GM21423 (cell line): ENCODE data around the gene GDPD4.
"Not testable (repeated sequence)": the region's sequence is repeated elsewhere in the genome, so short reads cannot be mapped to it uniquely, and the experiment has no call there.

Experiments used
- ATAC-seq: cut with Tn5 transposase; IDR thresholded peaks from one replicate; pipeline ENCODE4 v1.9.1; 2021; ENCODE audit warnings: mild to moderate bottlenecking, moderate library complexity; ENCODE audit not compliant: unreplicated experiment

The GDPD4 gene

GRCh38 chr11:77301510-77301909 is at the start of gene GDPD4:
Gene GDPD4 (minus strand): TSS chr11:77301686. CDS start chr11:77285137, 16,549 bp downstream.
- no peak for ATAC-seq

GRCh38 chr11:77347948-77348347 is 46.5 kb upstream of the GDPD4 start:
- ATAC-seq = no peak

- ATAC-seq = no peak
Measured at GRCh38 chr11:77346906-77347603, 45.6 kb upstream of the GDPD4 start.

GRCh38 chr11:77345621-77346020 is 44.1 kb upstream of the GDPD4 start:
- ATAC-seq = no peak

GRCh38 chr11:77340501-77340900 is 39.0 kb upstream of the GDPD4 start:
- no peak for ATAC-seq

GRCh38 chr11:77332259-77332658 is 30.8 kb upstream of the GDPD4 start:
- no peak for ATAC-seq

GRCh38 chr11:77325159-77325558 is 23.7 kb upstream of the GDPD4 start:
- ATAC-seq = no peak

- ATAC-seq = no peak
Measured at GRCh38 chr11:77324508-77324907, 23.0 kb upstream of the GDPD4 start.

GRCh38 chr11:77322926-77323590 is 21.6 kb upstream of the GDPD4 start:
- ATAC-seq = no peak

GRCh38 chr11:77322506-77322905 is 21.0 kb upstream of the GDPD4 start:
- no peak for ATAC-seq

GRCh38 chr11:77320351-77320750 is 18.9 kb upstream of the GDPD4 start:
- no peak for ATAC-seq

GRCh38 chr11:77318600-77318999 is 17.1 kb upstream of the GDPD4 start:
- ATAC-seq = no peak

GRCh38 chr11:77316733-77317342 is 15.4 kb upstream of the GDPD4 start:
- ATAC-seq = no peak

- no peak for ATAC-seq
Measured at GRCh38 chr11:77312107-77312506, 10.6 kb upstream of the GDPD4 start.

- no peak for ATAC-seq
Measured at GRCh38 chr11:77311701-77312100, 10.2 kb upstream of the GDPD4 start.

GRCh38 chr11:77310721-77311120 is 9.2 kb upstream of the GDPD4 start:
- no peak for ATAC-seq

- no peak for ATAC-seq
Measured at GRCh38 chr11:77309401-77310085, 8.1 kb upstream of the GDPD4 start.

GRCh38 chr11:77308838-77309237 is 7.4 kb upstream of the GDPD4 start:
- no peak for ATAC-seq

GRCh38 chr11:77303328-77303727 is 1.8 kb upstream of the GDPD4 start:
- ATAC-seq = no peak

- ATAC-seq = no peak
Measured at GRCh38 chr11:77302752-77303151, 1.3 kb upstream of the GDPD4 start.

- ATAC-seq = no peak
Measured at GRCh38 chr11:77300695-77301094, 791 bp downstream of the GDPD4 start.

GRCh38 chr11:77300028-77300427 is 1.5 kb downstream of the GDPD4 start:
- not testable (repeated sequence) for ATAC-seq
